Neural cell (in vitro differentiated cells): ENCODE measurements around the gene PCSK1. TPM values are rescaled to one million over a fixed set of nuclear protein-coding genes. Genes with fewer than 3 reads are reported as not detected.

Source experiments
- H2AFZ ChIP-seq: fragments of 200-600, 300-800 bp; sonication (generic), shearing (Covaris generic); 2 replicates; pipeline ENCODE4 v1.6.0; 2014; ENCODE audit warnings: low read depth, mild to moderate bottlenecking, antibody characterized with exemption, low read length, moderate library complexity
- H3F3A ChIP-seq: fragments of 200-600 bp; shearing (Covaris generic); 2 replicates; pipeline ENCODE4 v1.6.1; 2016; ENCODE audit warnings: mild to moderate bottlenecking, moderate library complexity, mixed read lengths, antibody characterized with exemption, low read length; ENCODE audit not compliant: insufficient read depth, poor library complexity, severe bottlenecking
- H3K27ac ChIP-seq: fragments of 200-600, 300-800 bp; sonication (generic), shearing (Covaris generic); 2 replicates; pipeline ENCODE4 v1.5.1; 2014; ENCODE audit warnings: mild to moderate bottlenecking, low read length, moderate library complexity
- H3K27me3 ChIP-seq: fragments of 300-800, 200-600 bp; sonication (generic), shearing (Covaris generic); 2 replicates; pipeline ENCODE4 v1.6.0; 2014; ENCODE audit warnings: mild to moderate bottlenecking, low read depth, low read length, moderate library complexity; ENCODE audit not compliant: insufficient read depth
- H3K36me3 ChIP-seq: fragments of 300-800, 200-600 bp; sonication (generic), shearing (Covaris generic); 2 replicates; pipeline ENCODE4 v1.5.1; 2014; ENCODE audit warnings: mild to moderate bottlenecking, antibody characterized with exemption, low read length, moderate library complexity; ENCODE audit not compliant: insufficient read depth
- H3K4me2 ChIP-seq: fragments of 300-800, 200-600 bp; sonication (generic), shearing (Covaris generic); 2 replicates; pipeline ENCODE4 v1.6.0; 2014; ENCODE audit warnings: mild to moderate bottlenecking, low read length
- H3K4me3 ChIP-seq: fragments of 300-800, 200-600 bp; sonication (generic), shearing (Covaris generic); 2 replicates; pipeline ENCODE4 v1.5.1; 2014; ENCODE audit warnings: mild to moderate bottlenecking, low read length, moderate library complexity
- H3K79me2 ChIP-seq: fragments of 200-600 bp; shearing (Covaris generic); replicated peaks from 2 replicates; pipeline ENCODE4 v1.6.0; 2014; ENCODE audit warnings: mild to moderate bottlenecking, low read length, moderate library complexity; ENCODE audit not compliant: insufficient read depth
- H3K9ac ChIP-seq: fragments of 300-800, 200-600 bp; sonication (generic), shearing (Covaris generic); 2 replicates; pipeline ENCODE4 v1.6.1; 2016; ENCODE audit warnings: mild to moderate bottlenecking, low read length, mixed read lengths
- H3K9me2 ChIP-seq: fragments of 200-600 bp; shearing (Covaris generic); 2 replicates; pipeline ENCODE4 v1.6.1; 2016; ENCODE audit warnings: mild to moderate bottlenecking, low read length, mixed read lengths; ENCODE audit not compliant: insufficient read depth
- H3K9me3 ChIP-seq: fragments of 200-600, 300-800 bp; sonication (generic), shearing (Covaris generic); 2 replicates; pipeline ENCODE4 v1.6.1; 2016; ENCODE audit warnings: mild to moderate bottlenecking, mixed run types, low read length, moderate library complexity, mixed read lengths
- H4K20me1 ChIP-seq: fragments of 200-600 bp; shearing (Covaris generic); 2 replicates; pipeline ENCODE4 v1.6.1; 2016; ENCODE audit warnings: mild to moderate bottlenecking, mixed run types; ENCODE audit not compliant: insufficient read depth
- CTCF ChIP-seq: fragments of 450-650 bp; IDR thresholded peaks from 2 replicates; pipeline ENCODE4 v1.5.1; 2014; ENCODE audit warnings: antibody characterized with exemption, mild to moderate bottlenecking, moderate library complexity; ENCODE audit not compliant: poor library complexity, severe bottlenecking
- EP300 ChIP-seq: fragments of 450-650 bp; conservative IDR thresholded peaks from 2 replicates; pipeline ENCODE4 v1.6.1; 2014; ENCODE audit warnings: antibody characterized with exemption, mild to moderate bottlenecking, moderate library complexity; ENCODE audit not compliant: poor library complexity, severe bottlenecking
- EZH2 ChIP-seq: fragments of 200-600, 300-800 bp; shearing (Covaris generic), sonication (generic); IDR thresholded peaks from 2 replicates; pipeline ENCODE4 v1.6.1; 2014; ENCODE audit warnings: antibody characterized with exemption, low read length, borderline replicate concordance, mild to moderate bottlenecking; ENCODE audit not compliant: insufficient read depth, poor library complexity, severe bottlenecking
- MXI1 ChIP-seq: fragments of 450-650 bp; conservative IDR thresholded peaks from 2 replicates; pipeline ENCODE4 v1.6.1; 2014; ENCODE audit warnings: antibody characterized with exemption, mild to moderate bottlenecking; ENCODE audit not compliant: poor library complexity, severe bottlenecking
- POLR2AphosphoS5 ChIP-seq: IDR thresholded peaks from 2 replicates; pipeline ENCODE4 v1.6.1; 2012
- RAD21 ChIP-seq: fragments of 450-650 bp; conservative IDR thresholded peaks from 2 replicates; pipeline ENCODE4 v1.6.1; 2014; ENCODE audit warnings: antibody characterized with exemption, mild to moderate bottlenecking, moderate library complexity
- REST ChIP-seq: IDR thresholded peaks from 2 replicates; pipeline ENCODE4 v1.6.1; 2012; ENCODE audit warnings: borderline replicate concordance
- SMC3 ChIP-seq: fragments of 450-650 bp; conservative IDR thresholded peaks from 2 replicates; pipeline ENCODE4 v1.6.1; 2014; ENCODE audit warnings: antibody characterized with exemption, mild to moderate bottlenecking, moderate library complexity; ENCODE audit not compliant: poor library complexity
- TAF1 ChIP-seq: IDR thresholded peaks from 2 replicates; pipeline ENCODE4 v1.6.1; 2012; ENCODE audit warnings: low read depth
- polyA plus RNA-seq: library from polyadenylated mRNA; depleted of rRNA; stranded (reverse); fragments of >200 nt; gene quantifications from 2 replicates; pipeline ENCODE4 v1.2.3, GENCODE V29; 2014

PCSK1 gene
- polyA plus RNA-seq, 1 donor from 2014 or later: 27.2 TPM

GRCh38 chr5:96426831-96427230 is 6.2 kb downstream of the PCSK1 start:
- Histone ChIP-seq H3K36me3 (no peaks in the 10 kb centered on the region), H3K27me3 (peaks cover 20% of the 10 kb centered on the region), H3K4me2 (no peak overlapping the region), H3K27ac (no peak overlapping the region), H2AFZ (no peak overlapping the region), H3K9me2 (no peaks in the 10 kb centered on the region), H3K4me3 (no peak overlapping the region), H4K20me1 (no peaks in the 10 kb centered on the region), H3K9me3 (no peaks in the 10 kb centered on the region), H3K9ac (no peak overlapping the region), H3K79me2 (peaks cover 13% of the 10 kb centered on the region), H3F3A (no peaks in the 10 kb centered on the region)
- TF ChIP-seq REST (no peak), CTCF (no peak)

GRCh38 chr5:96425443-96425842 is 7.6 kb downstream of the PCSK1 start:
- no peak overlapping the region for H3K27ac ChIP-seq
- H3K9ac ChIP-seq: no peak overlapping the region
- H3K9me2 ChIP-seq: no peaks in the 10 kb centered on the region
- H4K20me1 ChIP-seq: no peaks in the 10 kb centered on the region
- no peak for TF ChIP-seq CTCF
- TF ChIP-seq EP300: no peak
- TF ChIP-seq SMC3: no peak
- no peak for TF ChIP-seq MXI1
- TF ChIP-seq RAD21: no peak
- peaks cover under 1% of the 10 kb centered on the region for H3K79me2 ChIP-seq
- H3K4me3 ChIP-seq: no peak overlapping the region
- H3K36me3 ChIP-seq: no peaks in the 10 kb centered on the region
- H3K9me3 ChIP-seq: no peaks in the 10 kb centered on the region
- H3K27me3 ChIP-seq: peaks cover 7% of the 10 kb centered on the region
- no peak overlapping the region for H3K4me2 ChIP-seq
- H3F3A ChIP-seq: no peaks in the 10 kb centered on the region
- no peak overlapping the region for H2AFZ ChIP-seq

GRCh38 chr5:96415897-96416296 is 17.2 kb downstream of the PCSK1 start:
- no peaks in the 10 kb centered on the region for H3K79me2 ChIP-seq
- no peak overlapping the region for H3K9ac ChIP-seq
- H3K4me3 ChIP-seq: no peak overlapping the region
- no peak overlapping the region for H3K27ac ChIP-seq
- no peak overlapping the region for H2AFZ ChIP-seq
- no peaks in the 10 kb centered on the region for H3K9me2 ChIP-seq
- no peaks in the 10 kb centered on the region for H3K27me3 ChIP-seq
- no peak overlapping the region for H3K4me2 ChIP-seq
- no peaks in the 10 kb centered on the region for H3F3A ChIP-seq
- no peaks in the 10 kb centered on the region for H3K9me3 ChIP-seq
- peaks cover 4% of the 10 kb centered on the region for H3K36me3 ChIP-seq
- no peaks in the 10 kb centered on the region for H4K20me1 ChIP-seq
- TF ChIP-seq POLR2AphosphoS5: no peak
- no peak for TF ChIP-seq SMC3
- TF ChIP-seq TAF1: no peak
- TF ChIP-seq CTCF: no peak
- TF ChIP-seq EP300: no peak
- TF ChIP-seq MXI1: no peak
- TF ChIP-seq EZH2: no peak
